GM18951 (cell line): Measurements from ENCODE around the gene TERF2IP.

Source experiments
- POLR2A ChIP-seq: IDR thresholded peaks from 4 replicates; pipeline ENCODE4 v1.6.1; 2011; ENCODE audit warnings: mild to moderate bottlenecking; ENCODE audit not compliant: insufficient read length, insufficient read depth; ENCODE audit errors: extremely low read depth
- in situ Hi-C: fragments of 300-500 bp; cut with MboI; formaldehyde crosslinking; loops from one replicate; pipeline ENCODE4 v1.12.0; 2022; ENCODE audit warnings: low sequenced_read_pairs, mixed read lengths, inconsistent platforms; ENCODE audit not compliant: unreplicated experiment

The TERF2IP gene, protein sequence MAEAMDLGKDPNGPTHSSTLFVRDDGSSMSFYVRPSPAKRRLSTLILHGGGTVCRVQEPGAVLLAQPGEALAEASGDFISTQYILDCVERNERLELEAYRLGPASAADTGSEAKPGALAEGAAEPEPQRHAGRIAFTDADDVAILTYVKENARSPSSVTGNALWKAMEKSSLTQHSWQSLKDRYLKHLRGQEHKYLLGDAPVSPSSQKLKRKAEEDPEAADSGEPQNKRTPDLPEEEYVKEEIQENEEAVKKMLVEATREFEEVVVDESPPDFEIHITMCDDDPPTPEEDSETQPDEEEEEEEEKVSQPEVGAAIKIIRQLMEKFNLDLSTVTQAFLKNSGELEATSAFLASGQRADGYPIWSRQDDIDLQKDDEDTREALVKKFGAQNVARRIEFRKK

DNA sequence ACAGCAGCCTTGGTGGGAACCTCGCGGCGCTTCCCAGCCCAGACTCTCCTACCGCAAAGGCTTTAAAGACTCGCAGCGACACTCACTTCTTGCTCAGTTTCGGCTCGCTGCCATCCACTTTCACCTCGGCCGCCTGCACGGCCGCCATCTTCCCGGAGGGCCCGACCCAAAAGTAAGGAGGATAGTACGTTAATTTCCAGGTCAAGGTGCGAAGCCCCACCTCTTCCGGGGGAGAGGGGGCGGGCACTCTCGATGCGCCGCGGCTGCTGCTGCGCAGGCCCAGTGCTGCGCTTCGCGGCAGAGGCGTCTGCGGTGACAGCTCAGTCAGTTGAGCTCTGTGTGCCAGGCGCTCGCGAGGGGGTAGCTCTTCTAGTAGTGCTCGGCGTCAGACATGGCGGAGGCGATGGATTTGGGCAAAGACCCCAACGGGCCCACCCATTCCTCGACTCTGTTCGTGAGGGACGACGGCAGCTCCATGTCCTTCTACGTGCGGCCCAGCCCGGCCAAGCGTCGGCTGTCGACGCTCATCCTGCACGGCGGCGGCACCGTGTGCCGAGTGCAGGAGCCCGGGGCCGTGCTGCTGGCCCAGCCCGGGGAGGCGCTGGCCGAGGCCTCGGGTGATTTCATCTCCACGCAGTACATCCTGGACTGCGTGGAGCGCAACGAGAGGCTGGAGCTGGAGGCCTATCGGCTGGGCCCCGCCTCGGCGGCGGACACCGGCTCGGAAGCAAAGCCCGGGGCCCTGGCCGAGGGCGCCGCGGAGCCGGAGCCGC is at the start of gene TERF2IP, which contains the start of gene KARS1:
Gene TERF2IP, plus strand, starts transcription at position 282 of the 773 bp plus-strand sequence. Its CDS starts 110 bp downstream, at position 392.
Gene KARS1, minus strand, starts transcription at position 174 of the 773 bp plus-strand sequence. Its CDS starts 26 bp downstream, at position 148.
- in situ Hi-C loops: loop anchor here (10.0 kb wide), 1 partner anchor 117 kb away; no protein-coding TSS in a partner anchor
- TF ChIP-seq POLR2A: peak; percentile 94

DNA sequence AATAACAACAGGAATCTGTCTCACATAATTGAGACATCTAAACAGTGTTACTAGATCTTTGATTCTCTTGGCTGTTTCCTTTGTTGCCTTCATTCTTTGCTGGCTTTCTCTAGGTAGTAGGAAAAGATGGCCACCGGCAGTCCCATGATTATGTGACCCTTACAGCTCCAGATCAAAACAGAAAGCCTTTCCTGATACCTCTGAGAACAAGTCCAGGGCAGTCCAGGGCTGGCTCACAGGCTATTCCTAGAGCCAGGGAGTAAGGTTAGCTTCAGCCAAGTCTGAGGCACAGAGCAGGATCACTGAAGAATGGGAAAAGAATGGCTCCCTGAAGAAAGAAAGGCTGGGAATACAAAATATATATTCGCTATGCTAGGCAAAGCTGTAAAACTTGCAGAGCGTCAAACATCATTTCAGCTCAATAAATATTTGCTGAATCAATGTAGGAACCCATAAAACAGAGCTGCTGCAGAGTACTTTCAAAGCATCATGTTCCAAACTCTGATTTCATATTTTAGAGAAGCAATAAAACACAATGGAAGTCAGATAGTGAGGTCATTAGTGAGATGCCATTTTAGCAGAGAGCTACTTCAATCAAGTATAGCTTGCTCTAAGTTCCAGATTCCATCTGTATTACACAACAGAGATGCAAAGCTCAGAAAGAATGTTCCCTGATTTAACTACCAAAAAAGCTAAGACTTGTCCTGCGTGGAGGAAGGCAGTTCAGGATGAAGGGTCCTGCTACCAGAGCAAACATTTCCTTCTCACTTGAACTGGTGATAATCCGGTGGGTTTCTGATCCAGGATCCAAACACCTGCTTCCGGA is 47.9 kb upstream of the TERF2IP start:
- in situ Hi-C loops: no loop called here

DNA sequence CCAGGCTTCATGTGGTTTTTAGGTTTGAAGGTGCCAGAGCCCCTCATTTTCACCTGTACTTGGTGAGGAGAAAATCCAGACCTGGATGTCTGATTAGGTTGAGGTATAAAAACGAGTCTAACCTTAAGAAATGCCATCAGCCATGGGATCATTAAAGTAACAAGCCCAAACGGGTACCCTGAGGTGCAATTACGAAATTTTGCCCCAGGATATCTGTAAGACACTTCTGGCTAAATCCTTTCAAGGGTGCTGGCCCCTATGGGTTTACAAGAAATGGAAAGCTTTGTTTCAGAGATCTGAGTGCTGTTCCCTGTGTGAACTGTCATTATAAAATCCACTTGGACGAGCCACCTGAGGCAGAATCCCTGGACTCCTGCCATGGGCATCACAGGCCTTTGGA is 44.3 kb upstream of the TERF2IP start:
- in situ Hi-C loops: no loop called here

More for the DNA sequence above, 47.9 kb upstream of the TERF2IP start:
- no peak for TF ChIP-seq POLR2A

DNA sequence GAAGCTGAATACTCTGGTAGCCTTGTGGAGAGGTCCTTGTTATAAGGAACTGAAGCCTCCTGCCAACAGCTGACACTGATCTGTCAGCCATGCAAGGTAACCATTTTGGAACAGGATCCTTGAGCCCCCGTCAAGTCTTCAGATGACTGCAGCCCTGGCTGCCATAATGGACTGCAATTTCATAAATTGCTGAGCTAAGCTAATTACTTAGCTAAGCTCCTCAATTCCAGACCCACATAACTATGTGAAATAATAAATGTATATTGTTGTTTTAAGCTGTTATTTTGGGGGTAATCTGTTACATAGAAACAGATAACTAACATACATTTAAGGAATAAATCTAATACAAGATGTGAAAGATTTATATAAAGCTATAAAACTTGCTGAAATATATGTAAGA is 41.1 kb upstream of the TERF2IP start:
- TF ChIP-seq POLR2A: no peak
- in situ Hi-C loops: no loop called here

More for the DNA sequence above, 44.3 kb upstream of the TERF2IP start:
- no peak for TF ChIP-seq POLR2A

DNA sequence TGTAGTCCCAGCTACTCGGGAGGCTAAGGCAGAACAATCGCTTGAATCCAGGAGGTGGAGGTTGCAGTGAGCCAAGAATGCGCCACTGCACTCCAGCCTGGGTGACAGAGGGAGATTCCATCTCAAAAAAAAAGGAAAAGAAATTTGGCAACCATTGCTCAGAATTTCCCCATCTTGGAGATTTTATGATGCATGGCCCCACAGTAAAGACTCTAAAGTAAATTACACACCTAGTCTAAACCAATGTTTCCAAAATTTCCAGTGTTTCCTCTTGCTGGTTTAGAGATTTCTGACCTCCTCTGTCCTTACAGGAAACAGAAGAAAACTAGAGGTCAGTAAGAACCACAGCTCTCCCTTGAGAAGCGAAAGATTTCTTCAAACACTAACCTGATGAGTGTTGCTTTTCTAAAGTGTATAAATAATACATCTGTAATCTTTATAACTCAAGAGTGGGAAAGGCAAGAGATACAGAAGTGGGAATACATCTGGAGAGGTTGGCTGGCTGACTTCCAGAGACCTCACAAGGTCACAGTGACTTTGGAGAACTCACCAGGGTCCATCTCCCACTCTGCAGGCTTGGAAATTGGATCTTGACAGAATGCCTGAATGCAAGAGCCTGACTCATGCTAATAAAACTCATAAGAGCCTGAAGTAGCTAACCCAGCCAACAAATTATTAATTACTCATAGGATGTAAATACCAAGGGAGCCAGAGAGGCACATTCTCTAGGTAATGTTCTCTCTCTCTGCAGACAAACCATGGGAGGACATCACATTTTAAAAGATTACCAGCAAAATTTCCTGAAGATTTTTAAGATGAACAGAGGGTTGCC is 33.3 kb upstream of the TERF2IP start:
- no peak for TF ChIP-seq POLR2A
- in situ Hi-C loops: no loop called here

DNA sequence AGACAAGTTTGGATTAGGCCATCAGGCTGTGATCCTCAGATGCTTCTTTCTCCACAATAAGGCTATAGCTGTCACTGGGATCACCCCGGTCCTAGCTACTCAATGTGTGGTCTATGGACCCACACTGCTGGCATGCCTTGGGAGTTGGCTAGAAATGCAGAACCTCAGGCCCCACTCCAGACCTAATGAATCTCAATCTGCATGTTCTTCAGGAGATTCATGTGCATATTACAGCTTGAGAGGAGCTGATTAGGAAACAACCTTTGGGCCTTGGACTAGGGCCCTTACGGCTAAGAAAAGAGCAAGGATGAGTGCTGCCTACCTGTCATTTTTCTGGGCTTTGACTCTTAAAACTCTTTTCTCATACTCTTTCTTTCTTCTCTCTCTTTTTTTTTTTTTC is 32.0 kb upstream of the TERF2IP start:
- in situ Hi-C loops: no loop called here
- TF ChIP-seq POLR2A: no peak

DNA sequence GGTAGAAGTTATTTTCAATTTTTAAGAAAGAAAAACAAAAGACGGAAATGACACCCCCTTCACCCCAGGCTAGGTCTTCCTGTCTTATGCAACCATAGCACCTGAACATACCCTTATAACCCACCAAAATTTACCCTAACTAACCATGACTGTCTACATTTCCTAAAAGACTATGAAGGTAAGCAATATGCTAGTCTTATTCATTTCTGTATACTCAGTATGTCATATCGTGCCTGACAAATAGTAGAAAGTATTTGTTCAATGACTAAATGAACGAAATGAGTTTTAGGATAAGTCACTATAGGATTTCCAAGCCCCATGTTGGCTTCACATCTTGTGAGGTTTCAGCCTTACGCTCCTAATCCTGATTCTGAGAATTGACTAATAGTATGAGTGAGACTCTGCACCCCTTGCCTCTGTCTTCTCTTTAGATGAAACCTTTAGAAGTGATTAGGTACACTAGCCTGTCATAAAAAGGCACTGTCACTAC is 31.0 kb upstream of the TERF2IP start:
- in situ Hi-C loops: no loop called here
- no peak for TF ChIP-seq POLR2A

DNA sequence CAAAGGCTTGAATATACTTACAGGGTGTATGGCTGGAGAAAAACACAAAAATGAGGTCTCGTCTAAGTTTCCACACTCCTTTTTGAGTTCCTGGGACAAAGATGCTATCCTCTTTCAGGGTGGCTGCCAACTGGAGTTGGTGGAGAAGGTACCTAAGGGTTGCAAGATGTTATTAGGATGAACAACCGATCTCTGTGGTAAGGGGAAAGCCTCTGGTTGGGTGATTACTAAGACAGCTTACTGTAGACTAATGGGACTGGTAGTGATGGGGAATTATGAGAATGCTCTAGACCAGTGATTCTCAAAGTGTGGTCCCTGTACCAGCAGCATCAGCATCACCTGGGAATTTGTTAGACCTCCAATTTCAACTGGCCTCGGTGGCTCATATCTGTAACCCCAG is 30.5 kb upstream of the TERF2IP start:
- TF ChIP-seq POLR2A: no peak
- in situ Hi-C loops: no loop called here

DNA sequence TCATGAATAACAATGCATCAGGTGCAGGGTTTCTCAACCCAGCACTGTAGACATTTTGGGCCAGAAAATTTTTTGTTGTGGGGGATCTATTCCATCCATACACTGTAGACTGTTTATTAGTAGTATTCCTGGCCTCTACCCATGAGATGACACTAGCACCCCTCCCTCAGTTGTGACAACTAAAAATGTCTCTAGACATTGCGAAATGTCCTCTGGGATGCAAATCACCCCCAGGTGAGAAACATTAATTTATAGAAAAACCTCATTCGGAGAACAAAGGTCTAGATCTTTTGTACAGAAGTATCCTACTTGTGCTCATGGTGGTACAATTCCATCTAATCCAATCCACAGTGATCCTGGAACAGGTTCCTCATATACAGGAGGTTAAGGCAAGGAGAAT is 28.8 kb upstream of the TERF2IP start:
- in situ Hi-C loops: no loop called here
- TF ChIP-seq POLR2A: no peak

DNA sequence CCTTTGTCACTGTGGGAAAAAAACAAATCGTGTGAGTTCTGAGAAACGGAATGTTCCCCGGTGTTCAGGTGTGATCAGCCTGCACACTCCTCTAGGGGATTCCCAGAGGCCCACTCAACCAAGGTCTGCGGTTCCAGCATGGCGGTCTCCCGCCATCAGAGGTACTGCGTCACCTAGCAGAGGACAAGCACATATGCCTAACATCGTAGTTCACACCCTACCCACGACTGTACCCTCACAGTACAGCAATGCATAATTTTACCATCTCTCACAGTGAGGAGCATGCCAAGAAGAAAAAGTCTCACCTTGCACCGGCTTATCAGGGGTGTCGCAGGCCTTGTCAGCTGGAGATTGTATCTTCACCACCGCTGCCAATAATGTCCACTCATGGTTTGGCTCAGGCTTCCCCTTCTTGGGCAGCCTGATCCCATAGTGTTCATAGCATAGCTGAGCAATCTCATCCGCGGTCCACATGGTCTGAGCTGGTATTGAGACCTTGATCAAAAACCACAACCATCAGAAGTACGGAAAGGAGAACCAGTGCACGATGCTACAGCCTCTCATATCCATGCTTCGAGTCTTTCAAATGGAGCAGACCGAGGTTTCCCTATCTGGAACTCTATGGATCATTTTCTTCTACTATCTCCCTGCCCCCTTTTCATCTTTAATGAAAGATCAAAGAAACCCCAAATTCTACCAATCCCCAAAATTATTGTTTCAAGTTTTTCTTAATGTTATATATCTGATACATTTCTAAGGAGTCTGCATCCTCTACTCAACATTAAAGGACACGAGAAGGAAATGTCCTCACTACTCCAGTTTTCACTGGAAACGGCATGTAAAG is 27.0 kb upstream of the TERF2IP start:
- in situ Hi-C loops: no loop called here

DNA sequence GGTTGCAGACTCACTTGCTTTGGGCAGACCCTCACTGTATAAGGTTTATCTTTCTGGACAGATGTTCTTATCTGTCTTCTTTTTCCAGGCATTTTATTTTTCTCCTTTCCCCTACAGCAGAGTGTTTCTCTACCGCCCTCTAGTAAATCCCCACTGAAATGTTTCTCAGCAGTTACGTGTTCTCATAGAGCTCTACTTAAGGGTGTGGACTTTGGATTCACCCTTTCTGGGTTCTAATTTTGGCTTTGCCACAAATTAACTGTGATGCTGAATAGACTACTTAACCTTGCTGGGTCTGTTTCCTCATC is 26.4 kb upstream of the TERF2IP start:
- in situ Hi-C loops: no loop called here
- no peak for TF ChIP-seq POLR2A

More for the DNA sequence above, 27.0 kb upstream of the TERF2IP start:
- no peak for TF ChIP-seq POLR2A

DNA sequence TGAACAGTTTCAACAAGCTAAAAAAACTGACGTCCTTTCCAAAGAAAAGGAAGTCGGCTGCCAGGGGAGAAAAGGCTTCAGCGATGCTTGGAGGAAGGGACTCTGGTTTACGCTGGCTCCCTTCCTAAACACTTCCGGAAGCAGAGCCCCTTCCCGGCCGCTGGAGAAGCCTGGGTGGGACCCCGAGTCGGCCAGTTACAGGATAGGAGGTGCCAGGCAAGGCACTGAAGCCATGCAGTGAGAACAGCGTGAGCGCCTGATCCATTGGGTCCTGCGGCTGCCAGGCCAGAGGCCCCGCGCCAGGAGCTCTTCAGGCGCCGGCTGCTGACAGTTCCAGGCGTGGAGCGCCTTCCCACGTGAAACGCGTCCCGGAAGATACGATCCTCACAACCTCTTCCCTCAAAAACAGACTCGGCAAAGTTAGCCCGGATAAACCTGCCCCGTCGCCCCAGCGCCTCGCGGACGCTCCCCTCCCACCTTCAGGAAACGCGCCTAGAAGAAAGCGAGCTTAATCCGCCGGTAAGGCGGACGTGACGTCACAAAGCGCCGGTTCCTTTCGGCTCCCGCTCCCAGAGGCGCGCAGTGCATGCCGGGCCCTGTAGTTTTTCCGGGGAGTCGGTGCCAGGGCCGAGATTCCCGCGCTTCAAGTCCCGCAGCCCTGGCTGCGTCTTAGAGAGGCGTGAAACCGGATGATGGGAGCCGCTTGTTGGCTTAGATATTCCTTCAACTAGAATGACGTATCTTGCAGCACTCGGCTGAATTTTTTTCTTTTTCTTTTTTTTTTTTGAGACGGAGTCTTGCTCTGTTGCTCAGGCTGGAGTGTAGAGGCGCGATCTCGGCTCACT is 24.6 kb upstream of the TERF2IP start, which contains the start of gene ADAT1:
Gene ADAT1, minus strand, starts transcription at position 521 of the 845 bp plus-strand sequence. CDS start 2,482 bp downstream, outside the sequence.
- TF ChIP-seq POLR2A: peak; percentile 89
- in situ Hi-C loops: no loop called here
